Fibroblast of lung (primary cell): Measurements from ENCODE around the gene CD8B2. TPM values are rescaled to one million over a fixed set of nuclear protein-coding genes. Genes with fewer than 3 reads are reported as not detected.
A peak's percentile ranks its signal among the peaks of the same experiment; 100 is the strongest.

Experiments used
- DNase-seq, 2 donors: peaks; one replicate each; pipeline versions ENCODE4 v3.0.0 to v3.0.0-alpha.2; 2010; ENCODE audit warnings: low read depth in 2 of 2
- H2AFZ ChIP-seq: 2 replicates; pipeline ENCODE4 v1.5.1; 2012; ENCODE audit warnings: low read length, control low read depth, inconsistent platforms
- H3K27ac ChIP-seq: 2 replicates; pipeline ENCODE4 v1.5.1; 2011; ENCODE audit warnings: low read length, control low read depth; ENCODE audit not compliant: insufficient read depth
- H3K27me3 ChIP-seq: 2 replicates; pipeline ENCODE4 v1.5.1; 2011; ENCODE audit warnings: mild to moderate bottlenecking, low read length; ENCODE audit not compliant: control insufficient read depth, insufficient read depth
- H3K36me3 ChIP-seq: 2 replicates; pipeline ENCODE4 v1.5.1; 2011; ENCODE audit warnings: low read length; ENCODE audit not compliant: control insufficient read depth, insufficient read depth
- H3K4me1 ChIP-seq: 2 replicates; pipeline ENCODE4 v1.5.1; 2011; ENCODE audit warnings: low read length; ENCODE audit not compliant: control insufficient read depth, insufficient read depth; ENCODE audit errors: extremely low read depth
- H3K4me2 ChIP-seq: 2 replicates; pipeline ENCODE4 v1.5.1; 2011; ENCODE audit warnings: low read length, control low read depth; ENCODE audit not compliant: insufficient read depth; ENCODE audit errors: extremely low read depth
- H3K4me3 ChIP-seq, 4 experiments: fragments of 200-600 bp in 1 of 4; sonication (generic) in 1 of 4; replicated peaks in 1 of 4; 2 replicates each; pipeline ENCODE4 v1.5.1; 2011 to 2016; ENCODE audit warnings: low read length in 4 of 4, low read depth in 3 of 4, mild to moderate bottlenecking in 3 of 4, control low read depth in 2 of 4, inconsistent platforms in 1 of 4, mixed read lengths in 1 of 4; ENCODE audit not compliant: insufficient read depth in 1 of 4; ENCODE audit errors: control extremely low read depth in 1 of 4
- H3K79me2 ChIP-seq: 2 replicates; pipeline ENCODE4 v1.5.1; 2012; ENCODE audit warnings: mild to moderate bottlenecking, low read length, inconsistent platforms; ENCODE audit not compliant: control insufficient read depth, insufficient read depth
- H3K9ac ChIP-seq: 2 replicates; pipeline ENCODE4 v1.5.1; 2011; ENCODE audit warnings: mild to moderate bottlenecking, low read length, control low read depth; ENCODE audit not compliant: insufficient read depth
- H3K9me3 ChIP-seq: 2 replicates; pipeline ENCODE4 v1.5.1; 2012; ENCODE audit warnings: low read depth, low read length; ENCODE audit not compliant: control insufficient read depth, insufficient read depth
- H4K20me1 ChIP-seq: 2 replicates; pipeline ENCODE4 v1.5.1; 2011; ENCODE audit warnings: low read length; ENCODE audit not compliant: control insufficient read depth, insufficient read depth; ENCODE audit errors: extremely low read depth
- CTCF ChIP-seq, 2 donors: IDR thresholded peaks in 1 of 2; conservative IDR thresholded peaks in 1 of 2; 1 replicate in 1 of 2; 2 replicates in 1 of 2; pipeline ENCODE4 v1.5.1; 2011 to 2012; ENCODE audit warnings: low read length in 2 of 2, control low read depth in 1 of 2, inconsistent platforms in 1 of 2, low read depth in 1 of 2, mild to moderate bottlenecking in 1 of 2
- EZH2 ChIP-seq: IDR thresholded peaks from 2 replicates; pipeline ENCODE4 v1.5.1; 2012; ENCODE audit warnings: low read length, control low read depth, mild to moderate bottlenecking; ENCODE audit errors: missing control alignments
- polyA plus RNA-seq, 2 donors: library from polyadenylated mRNA; depleted of rRNA in 1 of 2; stranded (reverse) in 1 of 2; unstranded in 1 of 2; fragments of >200 nt; gene quantifications; 2 replicates each; pipeline ENCODE4 v1.2.1, GENCODE V29; 2011 to 2012; ENCODE audit warnings: missing spikeins in 1 of 2
- total RNA-seq: library from RNA; depleted of rRNA; stranded (reverse); fragments of >200 nt; gene quantifications from 2 replicates; pipeline ENCODE4 v1.2.1, GENCODE V29; 2014

Gene CD8B2
- total and polyA plus RNA-seq, 2 donors (not counting 1 experiment from before 2014, with no cell fraction given): not detected

GRCh38 chr2:106542746-106543359, 55.7 kb downstream of the CD8B2 start:
- peak; percentile 13 to 39 for DNase-seq
- TF ChIP-seq EZH2: no peak
- peak; percentile 92 to 94 for TF ChIP-seq CTCF (conservative IDR thresholded peaks at IDR 0.05 in 1 of 2, IDR thresholded peaks at IDR 0.05 in 1 of 2; ENCODE audit: low read depth in 1 of 2, low read length in 2 of 2)
- H3K4me2 ChIP-seq: peak overlapping the region; percentile 48
- H4K20me1 ChIP-seq: no peaks in the 10 kb centered on the region
- H3K4me1 ChIP-seq: no peaks in the 10 kb centered on the region
- no peaks in the 10 kb centered on the region for H3K79me2 ChIP-seq
- no peaks in the 10 kb centered on the region for H3K27me3 ChIP-seq
- no peak overlapping the region for H2AFZ ChIP-seq
- peak overlapping the region in 2 of 4 experiments; percentile 1 to 37 for H3K4me3 ChIP-seq
- no peaks in the 10 kb centered on the region for H3K9me3 ChIP-seq
- H3K9ac ChIP-seq: no peak overlapping the region
- no peak overlapping the region for H3K27ac ChIP-seq
- no peaks in the 10 kb centered on the region for H3K36me3 ChIP-seq

DNA sequence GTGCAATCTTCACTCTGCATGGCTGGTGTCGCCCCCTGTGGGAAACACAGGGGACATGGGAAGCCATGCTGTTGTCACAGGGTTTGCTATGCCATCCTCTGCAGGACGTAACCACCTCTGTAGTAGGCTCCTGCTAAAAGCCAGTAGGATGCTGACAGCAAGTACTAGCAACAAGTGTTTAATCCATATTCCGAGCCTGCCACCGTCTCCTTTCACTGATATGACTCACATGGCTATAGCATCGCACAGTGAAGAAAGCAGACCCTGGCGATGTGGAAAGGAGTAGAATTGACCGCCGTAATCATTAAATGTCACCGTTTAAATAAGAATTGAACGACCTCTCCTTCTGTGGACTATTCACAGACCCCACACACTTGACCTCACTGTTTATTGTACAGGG, 57.8 kb downstream of the CD8B2 start:
- H3K4me2 ChIP-seq: no peak overlapping the region
- no peak overlapping the region for H3K9ac ChIP-seq
- no peaks in the 10 kb centered on the region for H3K36me3 ChIP-seq
- H4K20me1 ChIP-seq: no peaks in the 10 kb centered on the region
- TF ChIP-seq CTCF (conservative IDR thresholded peaks at IDR 0.05 in 1 of 2, IDR thresholded peaks at IDR 0.05 in 1 of 2; ENCODE audit: low read depth in 1 of 2, low read length in 2 of 2) (no peak), EZH2 (no peak)
- H3K27me3 ChIP-seq: no peaks in the 10 kb centered on the region
- H3K9me3 ChIP-seq: no peaks in the 10 kb centered on the region
- no peak overlapping the region for H3K27ac ChIP-seq
- no peak overlapping the region for H2AFZ ChIP-seq
- H3K79me2 ChIP-seq: no peaks in the 10 kb centered on the region
- H3K4me1 ChIP-seq: no peaks in the 10 kb centered on the region
- no peak for DNase-seq
- no peak overlapping the region for H3K4me3 ChIP-seq

- Histone ChIP-seq H3K4me1 (no peaks in the 10 kb centered on the region), H2AFZ (no peak overlapping the region), H3K9me3 (no peaks in the 10 kb centered on the region), H4K20me1 (no peaks in the 10 kb centered on the region), H3K27me3 (no peaks in the 10 kb centered on the region), H3K4me3 (no peak overlapping the region), H3K27ac (no peak overlapping the region), H3K9ac (no peak overlapping the region), H3K4me2 (no peak overlapping the region), H3K79me2 (no peaks in the 10 kb centered on the region), H3K36me3 (no peaks in the 10 kb centered on the region)
- TF ChIP-seq CTCF (conservative IDR thresholded peaks at IDR 0.05 in 1 of 2, IDR thresholded peaks at IDR 0.05 in 1 of 2; ENCODE audit: low read depth in 1 of 2, low read length in 2 of 2) (no peak), EZH2 (no peak)
- DNase-seq: no peak
These were observed 59.3 kb downstream of the CD8B2 start for GRCh38 chr2:106546391-106546990.
